Ammon's horn (tissue), 1 donor: ENCODE measurements around the gene RFLNA.

Experiments used
- DNase-seq: peaks from one replicate; pipeline ENCODE4 v3.0.0-alpha.2; 2016; ENCODE audit warnings: low spot score

Gene RFLNA

DNA sequence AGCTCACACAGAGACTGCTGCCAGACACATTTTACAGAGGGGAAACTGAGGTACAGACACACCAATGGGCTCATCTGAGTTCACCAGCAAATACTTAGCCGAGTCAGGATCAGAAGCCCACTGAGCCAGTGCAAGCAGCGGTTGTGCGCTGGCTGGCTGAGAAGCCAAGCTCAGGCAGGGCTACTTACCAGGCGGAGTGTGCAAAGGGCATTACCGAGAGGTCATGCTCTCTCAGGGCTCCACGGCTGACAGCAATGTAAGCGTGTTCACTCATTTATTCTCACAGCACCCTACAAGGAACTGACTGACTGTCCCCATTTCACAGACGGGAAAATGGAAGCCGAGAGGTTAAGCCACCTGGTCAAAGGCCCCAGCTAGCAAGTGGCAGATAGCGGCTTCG, 63.7 kb downstream of the RFLNA start:
- DNase-seq: no peak

DNA sequence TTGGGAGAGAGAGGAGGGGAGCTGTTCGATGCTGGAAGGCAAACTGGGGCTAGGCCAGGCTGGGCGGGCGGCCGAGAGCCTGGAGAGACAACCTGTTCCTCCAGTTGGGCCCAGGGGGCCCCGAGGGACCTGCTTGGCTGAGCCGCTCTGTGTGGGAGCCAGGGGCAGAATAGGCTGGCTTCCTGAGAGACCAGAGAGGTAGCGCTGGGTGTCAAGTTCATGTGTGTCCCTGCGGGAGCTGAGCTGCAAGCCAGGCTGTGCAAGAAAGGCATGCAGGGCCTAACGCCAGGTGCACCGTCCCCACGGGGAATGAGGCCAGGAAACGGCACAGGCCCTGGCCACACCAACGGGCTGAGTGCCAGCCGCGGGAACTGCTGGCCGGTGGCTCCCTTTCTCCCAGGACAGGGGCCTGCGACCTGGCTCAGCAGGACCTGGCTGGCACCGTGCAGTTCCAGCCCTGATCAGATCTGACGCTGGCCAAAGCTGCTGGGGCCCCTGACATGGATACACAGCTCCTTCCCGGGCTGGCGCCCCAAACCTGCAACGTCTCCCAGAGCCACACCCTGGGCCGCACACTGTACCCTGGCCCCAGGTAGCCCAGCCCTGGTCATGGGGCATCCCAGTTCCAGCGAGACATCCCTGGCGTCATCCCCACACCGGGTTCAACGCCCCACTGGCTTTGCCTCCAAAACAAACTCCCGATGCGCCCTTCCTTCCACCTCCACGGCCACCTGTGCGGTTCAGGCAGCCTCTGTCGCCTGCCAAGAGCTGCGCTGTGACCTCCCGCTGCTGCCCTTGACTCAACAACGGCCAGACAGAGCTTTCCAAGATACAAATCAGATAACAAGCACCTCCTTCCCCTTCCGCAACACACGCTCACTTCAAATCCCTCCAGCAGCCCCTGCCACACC, 65.0 kb downstream of the RFLNA start:
- DNase-seq: peak; percentile 75

DNA sequence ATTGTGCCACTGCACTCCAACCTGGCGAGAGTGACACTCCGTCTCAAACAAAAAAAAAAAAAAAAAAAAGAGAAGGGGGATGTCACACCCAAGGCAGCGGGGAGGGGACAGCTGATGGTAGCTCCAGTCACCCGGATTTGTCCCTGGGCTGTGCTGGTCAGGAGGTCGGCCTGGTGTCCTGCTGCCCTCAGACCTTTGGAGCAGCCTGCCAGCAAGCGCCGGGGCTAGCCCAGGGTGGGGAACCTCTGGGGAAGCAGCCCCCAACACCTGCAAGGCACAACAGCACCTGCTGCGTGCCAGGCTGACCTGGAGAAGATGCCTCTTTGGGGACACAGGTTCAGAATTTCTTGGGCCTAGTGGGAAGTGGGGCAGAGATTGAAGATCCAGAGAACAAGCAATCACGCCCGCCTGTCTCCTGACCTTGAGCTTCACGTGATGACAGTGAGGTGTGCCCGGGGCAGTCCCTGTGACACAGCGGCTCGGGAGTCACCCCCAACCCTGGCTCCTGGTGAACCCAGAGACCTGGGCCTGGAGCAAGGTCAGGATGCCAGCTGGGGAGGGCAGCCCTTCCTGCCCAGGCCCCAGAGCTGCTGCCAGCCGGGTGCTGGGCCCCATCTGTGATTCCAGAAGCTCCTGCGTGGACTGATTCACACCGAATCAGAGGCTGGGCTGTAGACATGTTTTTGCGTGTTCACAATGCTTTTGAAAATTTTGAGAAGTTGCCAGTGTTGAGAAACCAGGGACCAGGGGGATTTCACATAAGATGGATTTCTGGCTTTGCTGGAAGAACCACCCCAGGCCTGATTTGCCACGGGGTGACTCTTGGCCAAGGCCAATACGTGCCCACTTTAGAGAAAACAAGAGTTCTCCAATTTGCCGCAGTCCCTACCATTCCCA, 66.4 kb downstream of the RFLNA start:
- no peak for DNase-seq

DNA sequence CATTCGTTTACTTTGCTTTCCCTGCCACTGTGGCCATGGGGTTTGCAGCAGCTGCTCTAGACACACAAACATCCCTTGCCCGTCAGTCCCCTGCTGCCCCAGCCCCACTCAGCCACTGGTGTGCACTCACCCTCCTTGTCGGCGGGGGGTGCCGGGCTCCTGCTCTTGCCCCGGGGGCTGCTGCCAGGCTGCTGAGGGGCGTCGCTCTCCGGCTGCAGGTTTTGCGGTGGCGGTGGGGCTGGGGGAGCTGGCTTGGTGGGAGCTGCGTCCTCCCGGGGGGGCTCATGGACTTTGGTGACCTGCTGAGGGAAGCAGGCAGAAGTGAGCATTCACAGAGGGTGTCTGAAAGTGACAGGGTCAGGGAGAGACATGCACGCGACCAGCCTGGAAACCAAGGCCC, 67.1 kb downstream of the RFLNA start:
- DNase-seq: no peak

DNA sequence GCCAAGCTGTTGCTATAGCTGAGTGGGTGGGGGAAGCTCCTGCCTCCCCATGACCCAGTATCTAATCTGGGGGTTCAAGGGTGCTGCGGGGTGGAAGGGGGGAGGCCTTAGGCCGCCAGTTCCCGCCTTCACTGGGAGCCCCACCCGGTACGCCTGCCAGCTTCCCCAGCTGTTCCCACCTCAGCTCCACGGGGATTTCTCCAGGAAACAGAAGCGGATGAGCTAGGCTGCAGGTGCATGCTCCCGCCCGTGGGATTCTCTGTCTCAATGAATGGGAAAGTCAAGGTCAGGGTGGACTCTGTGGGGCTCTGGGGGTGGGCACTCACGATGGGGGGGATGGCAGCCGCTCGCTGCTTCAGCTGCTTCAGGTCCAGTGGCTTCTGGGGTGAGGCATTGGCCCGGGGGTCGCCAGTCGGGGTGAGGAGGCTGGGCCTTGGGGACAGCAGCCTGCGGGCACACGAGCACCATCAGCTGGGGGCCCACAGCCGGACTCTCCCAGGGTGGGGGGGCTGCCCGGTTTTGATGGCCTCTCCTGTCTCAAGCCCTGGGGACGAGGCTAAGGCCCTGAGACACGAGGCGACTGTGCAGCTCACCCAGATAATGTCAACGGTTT, 68.6 kb downstream of the RFLNA start:
- no peak for DNase-seq

DNA sequence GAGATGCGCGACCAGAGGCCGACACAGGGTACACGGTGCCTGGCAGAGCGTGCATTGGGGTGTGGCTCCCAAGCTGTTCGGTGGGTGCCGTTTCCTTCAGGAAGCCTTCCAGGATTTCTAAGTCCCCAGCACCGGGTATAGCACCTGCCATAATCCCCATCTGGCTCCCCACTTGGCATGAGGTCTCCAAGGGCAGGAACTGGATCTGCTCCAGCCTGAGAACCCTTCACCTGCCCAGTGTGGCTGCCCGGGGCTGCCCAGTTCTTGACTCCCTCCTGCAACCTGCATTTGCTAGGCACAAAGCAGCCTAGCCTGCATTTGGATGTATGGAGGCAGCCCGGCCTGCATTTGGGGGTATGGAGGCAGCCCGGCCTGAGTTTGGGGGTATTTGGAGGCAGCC, 69.7 kb downstream of the RFLNA start:
- no peak for DNase-seq
